Endodermal cell (in vitro differentiated cells): Measurements from ENCODE around the gene SYCE3. TPM values are rescaled to one million over a fixed set of nuclear protein-coding genes. Genes with fewer than 3 reads are reported as not detected.

Experiments used
- DNase-seq: peaks from one replicate; pipeline ENCODE4 v3.0.0-alpha.2; 2017
- H3K27ac ChIP-seq: 2 replicates; pipeline ENCODE4 v1.5.1; 2013; ENCODE audit warnings: mild to moderate bottlenecking, low read depth, low read length, moderate library complexity
- H3K27me3 ChIP-seq: 2 replicates; pipeline ENCODE4 v1.6.1; 2013; ENCODE audit warnings: mild to moderate bottlenecking, low read length, moderate library complexity; ENCODE audit not compliant: insufficient read depth, control insufficient read depth, poor library complexity, severe bottlenecking
- H3K36me3 ChIP-seq: 2 replicates; pipeline ENCODE4 v1.7.0; 2013; ENCODE audit warnings: mild to moderate bottlenecking, low read length, moderate library complexity; ENCODE audit not compliant: control insufficient read depth, insufficient read depth
- H3K4me1 ChIP-seq: one replicate; pipeline ENCODE4 v1.7.0; 2013; ENCODE audit warnings: low read length; ENCODE audit not compliant: control insufficient read depth, insufficient read depth
- H3K4me3 ChIP-seq: 2 replicates; pipeline ENCODE4 v1.5.1; 2013; ENCODE audit warnings: mild to moderate bottlenecking, low read length, moderate library complexity
- H3K9ac ChIP-seq: 2 replicates; pipeline ENCODE4 v1.6.1; 2013; ENCODE audit warnings: mild to moderate bottlenecking, low read length, moderate library complexity; ENCODE audit not compliant: poor library complexity, severe bottlenecking; ENCODE audit errors: extremely low read depth
- H3K9me3 ChIP-seq: 2 replicates; pipeline ENCODE4 v1.6.1; 2013; ENCODE audit warnings: mild to moderate bottlenecking, low read length, moderate library complexity; ENCODE audit not compliant: control insufficient read depth
- H3K27ac Mint-ChIP-seq: 2 replicates; pipeline ENCODE4 v1.8.0; 2020; ENCODE audit warnings: mixed read lengths
- H3K27me3 Mint-ChIP-seq: 2 replicates; pipeline ENCODE4 v1.8.0; 2021; ENCODE audit warnings: mild to moderate bottlenecking, mixed read lengths; ENCODE audit not compliant: insufficient read depth
- H3K36me3 Mint-ChIP-seq: 2 replicates; pipeline ENCODE4 v1.8.0; 2020; ENCODE audit warnings: low read depth, mixed read lengths
- H3K4me1 Mint-ChIP-seq: 2 replicates; pipeline ENCODE4 v1.8.0; 2020; ENCODE audit warnings: mixed read lengths
- H3K4me3 Mint-ChIP-seq: 2 replicates; pipeline ENCODE4 v1.8.0; 2020; ENCODE audit warnings: mild to moderate bottlenecking, moderate library complexity, mixed read lengths
- H3K9me3 Mint-ChIP-seq: 2 replicates; pipeline ENCODE4 v1.8.0; 2020; ENCODE audit warnings: mild to moderate bottlenecking, mixed read lengths
- WGBS, 2 experiments: methylation state at CpG; one replicate each; pipeline versions ENCODE4 v1.1.5 to v1.1.7; 2013; ENCODE audit warnings: missing lambda C conversion rate in 2 of 2, mixed read lengths in 1 of 2; ENCODE audit not compliant: insufficient coverage in 1 of 2, insufficient read length in 1 of 2; 5-methylcytosine and 5-hydroxymethylcytosine counted together
- total RNA-seq, 2 donors: library from RNA; stranded (reverse); fragmentation: NEBNext Ultra II Directional in 1 of 2; extraction: Animal tissue kit (Norgen Biotek cat#: 25700) in 1 of 2; gene quantifications; 2 replicates in 1 of 2; 3 replicates in 1 of 2; pipeline ENCODE4 v1.2.1, GENCODE V29; 2021
- TF ChIP-seq, protein P1 (sequence below): fragments of 200-600 bp; sonication (generic); conservative IDR thresholded peaks from 2 replicates; pipeline ENCODE4 v1.5.0; 2021; ENCODE audit warnings: antibody characterized with exemption, mild to moderate bottlenecking

Gene SYCE3
- total RNA-seq, 2 donors from 2014 or later = 0.70 to 0.91 TPM

DNA sequence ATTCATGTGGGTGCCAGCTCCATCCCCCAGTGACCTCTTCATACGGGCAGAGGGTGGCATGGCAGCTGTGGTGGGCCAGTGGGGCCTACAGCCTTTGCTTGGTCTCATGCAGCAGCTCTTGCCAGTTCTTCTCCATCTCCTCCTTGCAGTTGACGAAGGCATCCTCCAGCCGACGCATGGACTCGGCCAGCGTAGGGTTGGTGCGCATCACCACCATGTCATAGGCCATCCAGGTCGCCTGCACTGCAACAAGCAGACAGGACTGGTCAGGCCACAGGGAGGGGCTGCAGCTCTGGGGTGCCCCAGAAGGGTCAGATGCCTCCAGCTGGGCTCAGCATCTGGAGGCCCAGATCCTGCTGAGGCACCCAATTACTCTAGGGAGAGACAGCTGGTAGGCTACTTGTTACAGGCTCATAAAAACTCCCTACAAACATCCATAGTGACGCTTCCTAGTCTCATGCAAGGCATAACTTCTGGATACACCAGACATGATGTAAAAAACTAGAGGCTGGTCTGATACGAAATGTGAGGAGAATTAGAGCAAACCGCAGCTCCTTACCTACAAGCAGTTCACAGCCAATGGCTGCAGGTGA is 11.5 kb downstream of the SYCE3 start:
- no peak for DNase-seq
- peaks cover 3% of the 10 kb centered on the region for H3K4me1 Mint-ChIP-seq
- no peaks in the 10 kb centered on the region for H3K36me3 Mint-ChIP-seq
- 93 to 94% methylated on average over 5 to 11 of the region's 11 CpGs for WGBS, 2 experiments
- peaks cover 4% of the 10 kb centered on the region for H3K27me3 Mint-ChIP-seq
- H3K36me3 ChIP-seq = no peaks in the 10 kb centered on the region
- H3K27ac ChIP-seq = no peak overlapping the region
- H3K9me3 ChIP-seq = no peaks in the 10 kb centered on the region
- no peaks in the 10 kb centered on the region for H3K4me1 ChIP-seq
- no peak overlapping the region for H3K4me3 Mint-ChIP-seq
- no peak overlapping the region for H3K4me3 ChIP-seq
- H3K9me3 Mint-ChIP-seq = no peaks in the 10 kb centered on the region
- TF ChIP-seq, protein P1, sequence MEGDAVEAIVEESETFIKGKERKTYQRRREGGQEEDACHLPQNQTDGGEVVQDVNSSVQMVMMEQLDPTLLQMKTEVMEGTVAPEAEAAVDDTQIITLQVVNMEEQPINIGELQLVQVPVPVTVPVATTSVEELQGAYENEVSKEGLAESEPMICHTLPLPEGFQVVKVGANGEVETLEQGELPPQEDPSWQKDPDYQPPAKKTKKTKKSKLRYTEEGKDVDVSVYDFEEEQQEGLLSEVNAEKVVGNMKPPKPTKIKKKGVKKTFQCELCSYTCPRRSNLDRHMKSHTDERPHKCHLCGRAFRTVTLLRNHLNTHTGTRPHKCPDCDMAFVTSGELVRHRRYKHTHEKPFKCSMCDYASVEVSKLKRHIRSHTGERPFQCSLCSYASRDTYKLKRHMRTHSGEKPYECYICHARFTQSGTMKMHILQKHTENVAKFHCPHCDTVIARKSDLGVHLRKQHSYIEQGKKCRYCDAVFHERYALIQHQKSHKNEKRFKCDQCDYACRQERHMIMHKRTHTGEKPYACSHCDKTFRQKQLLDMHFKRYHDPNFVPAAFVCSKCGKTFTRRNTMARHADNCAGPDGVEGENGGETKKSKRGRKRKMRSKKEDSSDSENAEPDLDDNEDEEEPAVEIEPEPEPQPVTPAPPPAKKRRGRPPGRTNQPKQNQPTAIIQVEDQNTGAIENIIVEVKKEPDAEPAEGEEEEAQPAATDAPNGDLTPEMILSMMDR = no peak
- H3K9ac ChIP-seq = no peak overlapping the region
- H3K27me3 ChIP-seq = no peaks in the 10 kb centered on the region
- H3K27ac Mint-ChIP-seq = no peak overlapping the region

DNA sequence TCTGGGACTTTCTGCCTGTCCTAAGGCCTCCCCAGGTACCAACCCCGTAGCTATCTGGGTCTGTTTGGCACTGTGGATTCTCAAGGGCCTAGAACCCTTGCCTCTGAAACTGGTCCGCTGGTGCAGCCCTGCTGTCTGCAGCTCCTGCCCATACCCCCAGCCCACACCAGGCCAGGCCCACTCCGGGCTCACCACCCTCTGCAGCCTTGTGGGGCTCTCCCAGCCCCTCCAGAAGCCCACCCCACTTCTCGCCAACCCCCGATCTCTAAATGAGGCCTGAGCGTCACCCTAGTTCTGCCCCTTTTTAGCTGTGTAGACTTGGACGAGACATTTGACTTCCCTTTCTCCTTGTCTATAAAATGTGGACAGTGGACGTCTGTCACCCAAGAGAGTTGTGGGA is 12.3 kb downstream of the SYCE3 start:
- H3K27ac Mint-ChIP-seq = no peak overlapping the region
- no peak overlapping the region for H3K4me3 ChIP-seq

DNA sequence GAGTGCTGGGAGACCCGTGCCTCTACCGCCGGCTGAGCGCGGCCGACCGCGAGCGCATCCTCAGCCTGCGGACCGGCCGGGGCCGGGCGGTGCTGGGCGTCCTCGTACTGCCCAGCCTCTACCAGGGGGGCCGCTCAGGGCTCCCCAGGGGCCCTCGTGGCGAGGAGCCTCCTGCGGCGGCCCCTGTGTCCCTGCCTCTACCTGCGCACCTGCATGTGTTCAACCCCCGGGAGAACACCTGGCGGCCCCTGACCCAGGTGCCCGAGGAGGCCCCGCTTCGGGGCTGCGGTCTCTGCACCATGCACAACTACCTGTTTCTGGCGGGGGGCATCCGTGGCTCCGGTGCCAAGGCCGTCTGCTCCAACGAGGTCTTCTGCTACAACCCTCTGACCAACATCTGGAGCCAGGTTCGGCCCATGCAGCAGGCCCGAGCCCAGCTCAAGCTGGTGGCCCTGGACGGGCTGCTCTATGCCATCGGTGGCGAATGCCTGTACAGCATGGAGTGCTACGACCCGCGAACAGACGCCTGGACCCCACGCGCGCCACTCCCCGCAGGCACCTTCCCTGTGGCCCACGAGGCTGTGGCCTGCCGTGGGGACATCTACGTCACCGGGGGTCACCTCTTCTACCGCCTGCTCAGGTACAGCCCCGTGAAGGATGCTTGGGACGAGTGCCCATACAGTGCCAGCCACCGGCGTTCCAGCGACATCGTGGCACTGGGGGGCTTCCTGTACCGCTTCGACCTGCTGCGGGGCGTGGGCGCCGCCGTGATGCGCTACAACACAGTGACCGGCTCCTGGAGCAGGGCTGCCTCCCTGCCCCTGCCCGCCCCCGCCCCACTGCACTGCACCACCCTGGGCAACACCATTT is 13.6 kb downstream of the SYCE3 start:
- TF ChIP-seq, protein P1 = no peak
- H3K27ac ChIP-seq = no peak overlapping the region
- H3K27ac Mint-ChIP-seq = no peak overlapping the region
- DNase-seq = no peak
- H3K36me3 Mint-ChIP-seq = no peaks in the 10 kb centered on the region
- H3K27me3 ChIP-seq = peaks cover 11% of the 10 kb centered on the region
- no peaks in the 10 kb centered on the region for H3K9me3 ChIP-seq
- H3K9ac ChIP-seq = no peak overlapping the region
- H3K4me1 ChIP-seq = no peaks in the 10 kb centered on the region
- no peaks in the 10 kb centered on the region for H3K9me3 Mint-ChIP-seq
- peaks cover 18% of the 10 kb centered on the region for H3K27me3 Mint-ChIP-seq
- no peaks in the 10 kb centered on the region for H3K36me3 ChIP-seq
- H3K4me3 ChIP-seq = no peak overlapping the region
- peaks cover 3% of the 10 kb centered on the region for H3K4me1 Mint-ChIP-seq
- WGBS, 2 experiments = 95% methylated on average over 31 to 68 of the region's 68 CpGs
- H3K4me3 Mint-ChIP-seq = no peak overlapping the region

More for the DNA sequence above, 12.3 kb downstream of the SYCE3 start:
- Histone ChIP-seq H3K27ac (no peak overlapping the region), H3K27me3 (no peaks in the 10 kb centered on the region), H3K4me1 (no peaks in the 10 kb centered on the region), H3K9me3 (no peaks in the 10 kb centered on the region), H3K36me3 (no peaks in the 10 kb centered on the region), H3K9ac (no peak overlapping the region)
- H3K4me3 Mint-ChIP-seq = no peak overlapping the region
- H3K27me3 Mint-ChIP-seq = peaks cover 8% of the 10 kb centered on the region
- no peak for DNase-seq
- no peaks in the 10 kb centered on the region for H3K9me3 Mint-ChIP-seq
- TF ChIP-seq, protein P1 = no peak
- no peaks in the 10 kb centered on the region for H3K36me3 Mint-ChIP-seq
- peaks cover 3% of the 10 kb centered on the region for H3K4me1 Mint-ChIP-seq
- 92 to 95% methylated on average over 7 to 8 of the region's 8 CpGs for WGBS, 2 experiments
